Measurements from ENCODE around the gene UBQLN4.
A peak's percentile ranks its signal among the peaks of the same experiment; 100 is the strongest.

Gene UBQLN4

GRCh38 chr1:156060937-156061636 lies 7.5 kb upstream of the UBQLN4 start, which contains the start of gene RAB25:
RAB25 (plus strand) TSS chr1:156061160; CDS start chr1:156061401, 241 bp downstream.
- H3K27ac ChIP-seq (ENCODE audit: low read length), result no peak within 1 kb of the TSS
- no peaks in the 10 kb centered on the region for H3K27me3 ChIP-seq (replicated peaks; ENCODE audit: insufficient read depth, low read length)

GRCh38 chr1:156056326-156056849 lies 2.8 kb upstream of the UBQLN4 start:
- TF ChIP-seq CTCF (IDR thresholded peaks at IDR 0.05; ENCODE audit: low read length) (no peak), EZH2 (optimal IDR thresholded peaks at IDR 0.05; ENCODE audit: low read depth, low read length) (no peak), EZH2phosphoT487 (IDR thresholded peaks at IDR 0.05; ENCODE audit: low read length) (no peak)
- H3K4me1 ChIP-seq (ENCODE audit: low read length), result peaks cover 11% of the 10 kb centered on the region
- no peaks in the 10 kb centered on the region for H3K36me3 ChIP-seq (replicated peaks; ENCODE audit: insufficient read depth, low read length)
- peaks cover 5% of the 10 kb centered on the region for H3F3A ChIP-seq (ENCODE audit: insufficient read depth, low read length)
- no peak for DNase-seq
- H2AFZ ChIP-seq (ENCODE audit: low read length), result no peak overlapping the region
- H3K9me2 ChIP-seq (replicated peaks; ENCODE audit: insufficient read depth, low read length), result no peaks in the 10 kb centered on the region
- H3K27ac ChIP-seq (ENCODE audit: low read length), result no peak overlapping the region
- no peaks in the 10 kb centered on the region for H3K27me3 ChIP-seq (replicated peaks; ENCODE audit: insufficient read depth, low read length)
- no peaks in the 10 kb centered on the region for H4K20me1 ChIP-seq (ENCODE audit: insufficient read depth, low read length)
- no peaks in the 10 kb centered on the region for H3K9me3 ChIP-seq (replicated peaks; ENCODE audit: insufficient read depth, low read length)
- no peak overlapping the region for H3K4me2 ChIP-seq (ENCODE audit: low read depth, low read length)
- H3K4me3 ChIP-seq (ENCODE audit: low read length), result no peak overlapping the region
- H3K9ac ChIP-seq (ENCODE audit: low read length), result no peak overlapping the region
- peaks cover 30% of the 10 kb centered on the region for H3K79me2 ChIP-seq (ENCODE audit: low read length)

More at GRCh38 chr1:156060937-156061636, 7.5 kb upstream of the UBQLN4 start, which contains the start of gene RAB25:
- no peak within 1 kb of the TSS for H2AFZ ChIP-seq (ENCODE audit: low read length)
- no peaks in the 10 kb centered on the region for H3K36me3 ChIP-seq (replicated peaks; ENCODE audit: insufficient read depth, low read length)
- no peak within 1 kb of the TSS for H3K9ac ChIP-seq (ENCODE audit: low read length)
- H4K20me1 ChIP-seq (ENCODE audit: insufficient read depth, low read length), result no peaks in the 10 kb centered on the region
- no peak for TF ChIP-seq EZH2phosphoT487 (IDR thresholded peaks at IDR 0.05; ENCODE audit: low read length)
- TF ChIP-seq EZH2 (optimal IDR thresholded peaks at IDR 0.05; ENCODE audit: low read depth, low read length), result no peak
- TF ChIP-seq CTCF (IDR thresholded peaks at IDR 0.05; ENCODE audit: low read length), result no peak
- H3K4me3 ChIP-seq (ENCODE audit: low read length), result no peak within 1 kb of the TSS
- peaks cover 4% of the 10 kb centered on the region; the same call in 1 of the 2 replicates for H3K4me1 ChIP-seq (ENCODE audit: low read length)
- H3K9me3 ChIP-seq (replicated peaks; ENCODE audit: insufficient read depth, low read length), result no peaks in the 10 kb centered on the region
- no peaks in the 10 kb centered on the region for H3K79me2 ChIP-seq (ENCODE audit: low read length)
- H3F3A ChIP-seq (ENCODE audit: insufficient read depth, low read length), result no peaks in the 10 kb centered on the region
- DNase-seq, result no peak
- H3K4me2 ChIP-seq (ENCODE audit: low read depth, low read length), result no peak within 1 kb of the TSS
- H3K9me2 ChIP-seq (replicated peaks; ENCODE audit: insufficient read depth, low read length), result no peaks in the 10 kb centered on the region

- Histone ChIP-seq H3K4me3 (ENCODE audit: low read length) (peak overlapping the region; percentile 84), H3F3A (ENCODE audit: insufficient read depth, low read length) (peaks cover 5% of the 10 kb centered on the region), H3K9me2 (replicated peaks; ENCODE audit: insufficient read depth, low read length) (no peaks in the 10 kb centered on the region), H3K9ac (ENCODE audit: low read length) (peak overlapping the region; percentile 59), H2AFZ (ENCODE audit: low read length) (peak overlapping the region; percentile 91), H3K36me3 (replicated peaks; ENCODE audit: insufficient read depth, low read length) (no peaks in the 10 kb centered on the region), H3K4me1 (ENCODE audit: low read length) (peaks cover 11% of the 10 kb centered on the region), H4K20me1 (ENCODE audit: insufficient read depth, low read length) (no peaks in the 10 kb centered on the region), H3K4me2 (ENCODE audit: low read depth, low read length) (peak overlapping the region; percentile 96), H3K27me3 (replicated peaks; ENCODE audit: insufficient read depth, low read length) (no peaks in the 10 kb centered on the region), H3K9me3 (replicated peaks; ENCODE audit: insufficient read depth, low read length) (no peaks in the 10 kb centered on the region), H3K27ac (ENCODE audit: low read length) (no peak overlapping the region), H3K79me2 (ENCODE audit: low read length) (peaks cover 38% of the 10 kb centered on the region)
- DNase-seq, result no peak
- TF ChIP-seq EZH2 (optimal IDR thresholded peaks at IDR 0.05; ENCODE audit: low read depth, low read length) (no peak), EZH2phosphoT487 (IDR thresholded peaks at IDR 0.05; ENCODE audit: low read length) (no peak), CTCF (IDR thresholded peaks at IDR 0.05; ENCODE audit: low read length) (no peak)
Measured at GRCh38 chr1:156055281-156056048, 1.9 kb upstream of the UBQLN4 start.

Data from MM.1S (cell line).